SK-N-DZ (cell line): ENCODE measurements around the gene ROCK2.
"Not testable (repeated sequence)": the region's sequence is repeated elsewhere in the genome, so short reads cannot be mapped to it uniquely, and the experiment has no call there.

Experiments used
- DNase-seq: peaks from one replicate; pipeline ENCODE4 v3.0.0-alpha.2; 2015; ENCODE audit warnings: low spot score

The ROCK2 gene

GRCh38 chr2:11278219-11278618 is 66.2 kb downstream of the ROCK2 start:
- no peak for DNase-seq

GRCh38 chr2:11275910-11276309 is 68.5 kb downstream of the ROCK2 start:
- no peak for DNase-seq

GRCh38 chr2:11270891-11271290 is 73.5 kb downstream of the ROCK2 start:
- DNase-seq = no peak

DNA sequence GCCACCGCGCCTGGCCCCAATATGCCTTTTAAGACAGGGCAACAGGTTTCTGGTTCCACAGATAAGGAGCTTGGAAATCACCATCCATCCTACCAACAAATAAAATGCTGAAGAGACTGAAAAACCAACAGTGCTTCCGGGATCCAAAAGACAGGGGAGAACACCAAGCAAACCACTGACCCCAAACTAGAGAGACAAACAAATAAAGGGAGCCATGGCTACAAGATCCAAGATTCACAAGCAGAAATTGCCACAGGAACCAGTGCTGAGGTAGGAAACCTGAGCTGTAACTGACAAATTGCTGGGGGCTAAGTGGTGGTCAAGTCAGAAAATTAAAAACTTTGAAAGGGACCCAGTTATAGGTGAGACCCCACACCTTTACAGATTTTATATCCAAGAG is 76.5 kb downstream of the ROCK2 start:
- no peak for DNase-seq

DNA sequence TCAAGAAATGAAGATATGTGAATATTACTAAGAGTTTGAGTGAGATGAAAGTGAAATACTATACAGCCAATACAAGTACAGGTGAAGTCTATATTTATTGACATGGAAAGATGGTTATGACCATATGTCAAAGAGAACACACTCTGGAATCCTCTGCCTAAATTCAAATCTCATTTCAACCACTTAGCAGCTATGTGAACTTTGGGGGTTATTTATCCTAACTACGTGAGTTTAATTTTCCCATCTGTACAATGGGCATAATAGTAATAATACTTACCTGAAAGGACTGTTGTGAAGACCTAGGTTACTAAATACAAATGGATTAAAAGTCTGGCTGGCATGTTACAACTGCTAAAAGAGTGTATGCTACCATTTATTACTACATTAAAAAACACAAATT is 79.6 kb downstream of the ROCK2 start:
- DNase-seq = no peak

GRCh38 chr2:11264007-11264406 is 80.4 kb downstream of the ROCK2 start:
- no peak for DNase-seq

- DNase-seq = no peak
Observed at GRCh38 chr2:11263177-11263576, 81.3 kb downstream of the ROCK2 start.

GRCh38 chr2:11262438-11262837 is 82.0 kb downstream of the ROCK2 start:
- DNase-seq = not testable (repeated sequence)

GRCh38 chr2:11261564-11261963 is 82.9 kb downstream of the ROCK2 start:
- DNase-seq = not testable (repeated sequence)

DNA sequence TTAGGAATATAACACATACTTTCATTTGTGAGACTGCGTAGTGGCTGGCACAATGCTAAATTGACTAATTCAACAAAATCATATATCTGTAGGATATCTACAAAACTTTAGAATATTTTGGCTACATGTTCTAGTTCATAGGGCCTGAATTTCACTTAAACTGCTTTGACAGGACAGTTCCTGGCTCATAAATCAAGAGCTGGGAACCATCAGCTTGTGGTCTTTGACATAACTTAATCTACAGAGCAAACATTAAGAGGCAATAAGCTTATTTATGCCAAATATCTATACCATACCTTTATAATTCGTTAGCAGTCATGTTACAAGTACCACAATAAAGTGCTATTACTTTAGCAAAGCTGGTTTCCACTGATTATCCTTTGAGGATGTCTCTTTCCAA is 83.5 kb downstream of the ROCK2 start:
- no peak for DNase-seq

GRCh38 chr2:11257964-11258363 is 86.5 kb downstream of the ROCK2 start:
- DNase-seq = no peak

- DNase-seq = no peak
Observed at GRCh38 chr2:11257078-11257477, 87.4 kb downstream of the ROCK2 start.

DNA sequence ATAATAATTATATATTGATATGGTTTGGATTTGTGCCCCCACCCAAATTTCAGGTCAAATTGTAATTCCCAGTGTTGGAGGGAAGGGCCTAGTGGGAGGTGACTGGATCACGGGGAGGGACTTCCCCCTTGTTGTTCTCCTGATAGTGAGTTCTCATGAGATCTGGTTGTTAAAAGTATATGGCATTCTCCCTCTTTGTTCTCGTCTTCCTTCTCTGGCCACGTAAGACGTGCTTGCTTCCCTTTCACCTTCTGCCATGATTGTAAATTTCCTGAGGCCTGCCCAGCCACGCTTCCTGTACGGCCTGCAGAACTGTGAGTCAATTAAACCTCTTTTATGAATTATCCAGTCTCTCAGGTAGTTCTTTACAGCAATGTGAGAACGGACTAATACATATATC is 88.3 kb downstream of the ROCK2 start:
- no peak for DNase-seq

- no peak for DNase-seq
Observed at GRCh38 chr2:11254100-11254536, 90.3 kb downstream of the ROCK2 start.

DNA sequence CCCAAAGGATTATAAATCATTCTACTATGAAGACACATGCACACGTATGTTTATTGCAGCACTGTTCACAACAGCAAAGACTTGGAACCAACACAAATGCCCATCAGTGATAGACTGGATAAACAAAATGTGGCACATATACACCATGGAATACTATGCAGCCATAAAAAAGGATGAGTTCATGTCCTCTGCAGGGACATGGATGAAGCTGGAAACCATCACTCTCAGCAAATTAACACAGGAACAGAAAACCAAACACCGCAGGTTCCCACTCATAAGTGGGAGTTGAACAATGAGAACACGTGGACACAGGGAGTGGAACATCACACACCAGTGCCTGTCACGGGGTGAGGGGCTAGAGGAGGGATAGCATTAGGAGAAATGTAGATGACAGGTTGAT is 92.0 kb downstream of the ROCK2 start:
- DNase-seq = not testable (repeated sequence)

DNA sequence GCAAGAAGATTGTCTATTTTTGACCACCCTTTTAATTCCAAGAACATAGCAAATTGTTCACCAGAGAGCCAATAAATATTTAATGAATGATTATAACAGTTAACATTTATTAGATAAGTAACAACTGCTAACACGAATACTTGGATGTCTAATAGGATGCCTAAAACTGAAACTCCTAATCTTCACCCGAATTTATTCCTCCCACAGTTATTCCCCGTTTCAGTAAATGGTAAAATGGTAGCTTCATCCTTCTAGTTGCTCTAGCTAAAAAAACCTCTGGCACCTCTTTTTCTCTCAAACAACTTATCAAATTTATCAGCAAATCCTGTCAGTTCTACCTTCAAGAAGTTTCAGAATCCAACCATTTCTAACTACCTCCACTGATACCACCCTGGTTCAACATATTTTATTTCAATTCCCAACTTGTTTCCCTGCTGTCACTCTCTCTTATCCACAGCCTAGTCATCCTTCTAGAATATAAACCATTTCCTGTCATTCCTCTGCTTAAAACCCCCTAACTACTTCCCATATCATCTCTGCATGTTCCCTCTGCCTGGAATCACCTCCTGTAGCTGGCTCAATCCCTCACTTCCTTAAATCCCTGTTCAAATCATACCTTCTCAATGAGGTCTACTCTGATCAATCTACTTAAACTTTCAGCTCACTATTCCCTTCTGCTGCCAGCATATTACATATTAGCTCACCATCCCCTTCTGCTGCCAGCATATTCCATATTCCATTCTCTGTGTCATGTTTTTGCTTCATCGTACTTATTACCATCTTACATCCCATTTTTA is 93.8 kb downstream of the ROCK2 start:
- no peak for DNase-seq

GRCh38 chr2:11245322-11245721 is 99.1 kb downstream of the ROCK2 start:
- no peak for DNase-seq

DNA sequence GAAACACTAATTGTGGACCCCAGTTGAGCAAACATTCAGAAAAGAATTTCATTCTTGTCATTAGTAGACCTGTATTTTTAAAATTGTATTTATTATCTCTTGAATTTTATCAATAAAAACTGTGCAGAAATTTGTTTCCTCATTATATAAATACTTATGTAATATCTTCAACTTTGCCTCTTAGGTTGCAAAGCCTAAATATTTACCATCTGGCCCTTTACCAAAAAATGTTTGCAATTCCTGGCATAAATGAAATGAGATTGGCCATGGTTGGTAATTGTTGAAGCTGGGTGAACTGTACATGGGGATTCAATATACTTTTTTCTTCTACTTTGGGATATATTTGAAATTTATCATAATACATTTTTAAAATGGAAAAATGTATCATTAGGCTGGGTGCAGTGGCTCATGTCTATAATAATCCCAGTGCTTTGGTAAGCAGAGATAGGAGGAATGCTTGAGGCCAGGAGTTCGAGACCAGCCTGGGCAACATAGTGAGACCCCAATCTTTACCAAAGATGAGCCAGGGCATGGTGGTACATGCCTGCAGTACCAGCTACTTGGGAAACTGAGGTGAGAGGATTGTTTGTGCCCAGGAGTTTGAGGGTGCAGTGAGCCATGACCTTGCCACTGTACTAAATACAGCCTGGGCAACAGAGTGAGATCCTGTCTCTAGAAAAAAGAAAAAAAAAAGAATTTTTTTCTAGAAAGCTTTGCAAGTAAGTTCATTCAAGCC is 100.2 kb downstream of the ROCK2 start:
- DNase-seq = no peak

DNA sequence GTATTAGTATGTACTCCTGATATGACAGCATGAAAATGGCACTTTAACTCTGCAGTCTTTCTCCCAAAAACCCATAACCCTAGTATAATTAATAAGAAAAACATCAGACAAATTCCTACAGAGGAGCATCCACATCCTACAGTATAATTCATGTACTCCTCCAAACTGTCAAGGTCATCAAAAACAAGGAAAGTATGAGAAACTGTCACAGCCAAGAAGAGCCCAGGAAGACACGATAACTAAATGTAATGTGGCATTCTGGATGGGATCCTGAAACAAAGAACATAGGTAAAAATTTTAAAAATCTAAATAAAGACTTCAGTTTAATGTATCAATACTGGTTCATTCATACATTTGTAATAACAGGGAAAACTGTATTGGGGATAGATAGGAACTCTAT is 100.9 kb downstream of the ROCK2 start:
- DNase-seq = no peak

GRCh38 chr2:11242542-11243174 is 101.8 kb downstream of the ROCK2 start:
- DNase-seq = no peak

DNA sequence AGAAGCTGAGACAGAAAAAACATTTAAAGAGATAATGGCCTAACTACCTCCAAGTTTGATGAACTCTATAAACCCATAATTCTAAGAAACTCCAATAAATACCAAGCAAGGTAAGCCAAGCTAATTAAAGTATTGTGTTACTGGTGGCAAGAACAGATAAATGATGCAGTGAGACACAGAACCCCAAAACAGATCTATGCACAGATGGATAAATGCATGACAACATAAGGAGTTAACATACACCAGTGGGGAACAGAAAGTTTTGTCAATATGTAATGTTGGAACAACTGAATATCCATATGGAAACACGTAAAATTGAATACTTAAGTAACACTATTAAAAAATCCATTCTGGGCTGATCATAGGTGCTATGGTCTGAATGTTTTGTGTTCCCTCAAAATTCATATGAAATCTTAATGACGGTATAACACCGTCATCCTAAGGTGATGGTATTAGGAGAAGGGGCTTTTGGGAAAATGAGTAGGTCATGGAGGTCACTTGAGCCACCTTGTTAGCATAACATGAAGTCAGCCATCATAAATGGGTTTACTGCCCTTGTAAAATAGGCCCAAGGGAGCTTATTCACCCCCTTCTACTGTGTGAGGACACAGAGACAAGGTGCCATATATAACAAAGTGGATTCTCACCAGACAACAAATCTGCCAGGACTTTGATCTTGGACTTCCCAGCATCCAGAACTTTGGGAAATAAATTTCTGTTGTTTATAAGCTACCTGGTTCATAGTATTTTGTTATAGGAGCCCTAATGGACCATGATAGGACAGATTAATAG is 102.8 kb downstream of the ROCK2 start:
- no peak for DNase-seq
